PC-9 (cell line): ENCODE measurements around the gene HTR3D.

Experiments
- CTCF ChIP-seq: fragments of 200-600 bp; sonication (generic); conservative IDR thresholded peaks from 2 replicates; pipeline ENCODE4 v1.6.1; 2017; ENCODE audit warnings: mixed run types, antibody characterized with exemption, mild to moderate bottlenecking, moderate library complexity
- EZH2 ChIP-seq: fragments of 200-600 bp; sonication (generic); IDR thresholded peaks from 2 replicates; pipeline ENCODE4 v1.8.0; 2017; ENCODE audit warnings: antibody characterized with exemption, low read depth

- TF ChIP-seq CTCF, result no peak
- no peak for TF ChIP-seq EZH2
Measured at GRCh38 chr3:184085389-184085852, 53.9 kb downstream of the HTR3D start.
